Measurements from ENCODE around the gene ACSL1.
"Not testable (repeated sequence)": the region's sequence is repeated elsewhere in the genome, so short reads cannot be mapped to it uniquely, and the experiment has no call there.

Gene ACSL1

DNA sequence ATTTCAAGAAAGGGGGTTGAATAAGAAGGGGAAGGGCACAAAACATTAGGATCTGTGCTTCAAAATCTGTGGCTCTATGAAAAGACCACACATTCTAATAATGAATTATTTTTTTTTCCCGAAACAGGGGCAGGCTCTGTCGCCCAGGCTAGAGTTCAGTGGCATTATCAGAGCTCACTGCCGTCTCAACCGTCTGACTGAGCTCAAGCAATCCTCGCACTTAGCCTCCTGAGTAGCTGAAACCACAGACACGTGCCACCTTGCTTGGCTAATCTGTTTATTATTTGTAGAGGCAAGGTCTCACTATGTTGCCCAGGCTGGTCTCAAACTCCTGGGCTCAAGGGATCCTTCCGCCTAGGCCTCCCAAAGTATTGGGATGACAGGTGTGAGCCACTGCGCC lies 33.4 kb downstream of the ACSL1 start:
- in situ Hi-C loops (cut with HindIII; ENCODE audit: low pct_unique_long_range_greater_than_20kb, low sequenced_read_pairs) = no loop called here
- DNase-seq (ENCODE audit: low read depth in 1 of 2, low spot score in 1 of 2) = no peak
- no peak for TF ChIP-seq JUND (IDR thresholded peaks at IDR 0.05; ENCODE audit: low read depth)

DNA sequence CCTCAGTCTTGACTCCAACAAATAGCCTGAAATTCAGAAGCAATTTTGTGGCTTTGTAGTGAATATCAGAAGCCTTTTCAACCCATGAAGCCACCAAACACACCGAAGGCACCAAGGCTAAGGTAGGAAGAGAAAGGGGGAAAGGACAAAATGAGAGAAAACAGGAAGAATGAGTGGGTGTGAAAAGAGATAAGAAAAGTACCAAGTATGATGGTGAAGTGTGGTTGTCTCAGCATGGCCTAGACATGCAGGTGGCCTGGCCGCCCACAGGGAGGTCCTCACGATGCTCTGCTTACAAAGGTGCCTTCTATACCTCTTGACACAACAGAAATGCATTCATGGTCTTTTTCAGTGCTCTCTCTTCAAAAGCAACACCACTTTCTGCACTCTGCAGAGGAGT lies 34.9 kb downstream of the ACSL1 start:
- in situ Hi-C loops (cut with HindIII; ENCODE audit: low pct_unique_long_range_greater_than_20kb, low sequenced_read_pairs) = no loop called here
- no peak for DNase-seq (ENCODE audit: low read depth in 1 of 2, low spot score in 1 of 2)

DNA sequence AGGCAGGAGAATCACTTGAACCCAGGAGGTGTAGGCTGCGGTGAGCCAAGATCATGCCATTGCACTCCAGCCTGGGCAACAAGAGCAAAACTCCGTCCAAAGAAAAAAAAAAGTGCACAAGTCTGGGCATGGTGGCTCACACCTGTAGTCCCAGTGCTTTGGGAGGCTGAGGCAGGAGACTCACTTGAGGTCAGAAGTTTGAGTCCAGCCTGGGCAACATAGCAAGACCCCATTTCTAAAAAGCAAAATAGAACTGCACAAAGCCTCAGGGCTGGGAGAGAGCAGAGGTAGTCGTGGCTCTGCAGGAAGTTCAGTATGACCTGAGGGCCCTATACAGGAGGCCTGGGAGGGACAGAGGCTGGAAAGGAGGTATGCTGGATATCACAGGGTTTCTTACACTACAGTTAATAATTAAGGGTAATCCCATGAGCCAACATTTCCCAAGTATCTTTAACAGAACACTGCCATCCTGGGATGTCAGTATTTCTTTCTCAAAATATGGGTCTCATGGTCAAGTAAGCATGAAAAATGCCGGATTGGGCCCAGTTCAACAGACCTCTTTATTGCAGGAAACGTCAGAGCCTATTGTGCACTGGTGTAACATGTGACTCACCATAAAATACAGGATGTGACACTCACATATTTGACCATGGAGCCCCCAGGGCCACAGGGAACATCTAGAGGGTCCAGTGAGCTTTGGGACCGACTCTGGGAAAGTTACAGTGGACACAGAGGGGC lies 37.8 kb downstream of the ACSL1 start:
- TF ChIP-seq JUND (IDR thresholded peaks at IDR 0.05; ENCODE audit: low read depth) = no peak
- no peak for DNase-seq (ENCODE audit: low read depth in 1 of 2, low spot score in 1 of 2)
- in situ Hi-C loops (cut with HindIII; ENCODE audit: low pct_unique_long_range_greater_than_20kb, low sequenced_read_pairs) = no loop called here

More for the DNA sequence above, 34.9 kb downstream of the ACSL1 start:
- TF ChIP-seq JUND (IDR thresholded peaks at IDR 0.05; ENCODE audit: low read depth) = no peak

DNA sequence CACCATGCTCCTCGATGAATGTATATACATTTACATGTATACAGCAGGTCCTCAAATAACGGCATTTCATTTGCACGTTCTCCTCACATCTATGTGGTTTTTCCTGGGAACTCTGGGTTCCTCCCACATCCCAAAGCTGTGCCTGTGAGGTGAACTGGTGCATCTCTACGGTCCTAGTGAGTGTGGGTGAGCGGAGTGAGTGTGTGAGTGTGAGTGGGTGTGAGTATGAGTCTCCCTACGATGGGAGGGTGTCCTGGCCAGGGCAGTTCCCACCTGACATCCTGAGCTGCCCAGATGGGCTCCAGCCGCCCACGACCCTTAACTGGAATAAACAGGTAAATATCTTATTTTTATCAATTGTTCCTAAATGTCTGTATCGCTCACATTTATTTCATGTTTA lies 40.0 kb downstream of the ACSL1 start:
- in situ Hi-C loops (cut with HindIII; ENCODE audit: low pct_unique_long_range_greater_than_20kb, low sequenced_read_pairs) = no loop called here
- DNase-seq (ENCODE audit: low read depth in 1 of 2, low spot score in 1 of 2) = no peak
- no peak for TF ChIP-seq JUND (IDR thresholded peaks at IDR 0.05; ENCODE audit: low read depth)

DNA sequence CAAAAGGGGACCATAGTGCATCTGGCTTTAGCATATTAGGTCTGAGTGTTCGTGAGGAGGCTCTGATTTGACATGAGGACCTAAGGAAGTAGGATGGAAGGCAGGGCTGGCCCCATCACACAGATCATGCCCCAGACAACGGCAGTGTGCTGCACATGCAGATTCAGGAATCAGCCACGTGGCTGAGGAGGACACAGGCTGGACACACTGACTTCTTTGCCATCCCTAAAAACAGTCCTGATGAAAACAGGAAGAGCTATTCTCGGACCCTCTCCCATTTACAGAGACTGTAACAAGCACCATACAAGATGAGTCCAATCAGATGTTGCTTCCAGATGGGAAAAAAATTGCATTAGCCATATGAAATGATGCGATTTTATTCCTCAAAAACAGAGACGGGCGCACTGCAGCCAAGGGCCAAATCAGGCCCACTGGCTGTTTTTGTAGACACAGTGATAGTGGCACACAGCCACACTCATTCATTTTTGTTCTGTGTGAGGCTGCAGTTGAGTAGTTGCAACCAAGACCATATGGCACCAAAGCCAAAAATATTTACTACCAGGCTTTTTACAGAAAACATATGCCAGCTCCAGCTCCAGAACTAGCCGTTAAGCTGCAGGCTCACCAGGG lies 41.0 kb downstream of the ACSL1 start:
- no peak for DNase-seq (ENCODE audit: low read depth in 1 of 2, low spot score in 1 of 2)
- in situ Hi-C loops (cut with HindIII; ENCODE audit: low pct_unique_long_range_greater_than_20kb, low sequenced_read_pairs) = no loop called here
- no peak for TF ChIP-seq JUND (IDR thresholded peaks at IDR 0.05; ENCODE audit: low read depth)

DNA sequence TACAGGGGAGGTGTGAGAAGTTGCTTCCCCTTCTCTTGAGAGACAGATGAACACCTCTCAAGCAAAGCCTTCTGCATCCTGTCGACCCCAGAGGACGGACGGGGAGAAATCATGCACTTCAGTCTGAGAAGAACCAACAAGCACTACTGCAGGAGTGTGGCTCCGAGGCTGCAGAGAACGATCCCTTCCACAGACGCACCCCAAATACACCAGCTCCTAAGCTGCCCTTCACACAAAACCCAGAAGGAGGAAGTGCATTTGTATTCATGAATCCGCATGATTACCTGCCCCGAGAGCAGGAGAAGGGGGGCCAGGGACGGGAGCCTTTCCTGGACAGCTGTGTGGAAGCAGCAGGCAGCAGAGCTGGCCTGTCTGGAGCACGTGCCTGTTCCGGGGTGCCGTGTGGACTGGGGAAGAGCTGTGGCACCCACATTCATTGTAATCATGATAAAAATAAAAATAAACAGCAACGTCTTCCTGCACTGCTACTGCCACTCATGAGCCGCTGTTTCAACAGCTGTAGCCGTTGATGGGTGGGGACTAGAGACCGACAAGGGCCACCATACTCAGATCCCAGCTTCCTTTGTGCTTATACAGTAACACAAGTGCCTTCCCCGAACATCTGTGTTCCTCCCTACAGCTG lies 42.9 kb downstream of the ACSL1 start:
- in situ Hi-C loops (cut with HindIII; ENCODE audit: low pct_unique_long_range_greater_than_20kb, low sequenced_read_pairs) = no loop called here
- DNase-seq (ENCODE audit: low read depth in 1 of 2, low spot score in 1 of 2) = no peak
- TF ChIP-seq JUND (IDR thresholded peaks at IDR 0.05; ENCODE audit: low read depth) = no peak

DNA sequence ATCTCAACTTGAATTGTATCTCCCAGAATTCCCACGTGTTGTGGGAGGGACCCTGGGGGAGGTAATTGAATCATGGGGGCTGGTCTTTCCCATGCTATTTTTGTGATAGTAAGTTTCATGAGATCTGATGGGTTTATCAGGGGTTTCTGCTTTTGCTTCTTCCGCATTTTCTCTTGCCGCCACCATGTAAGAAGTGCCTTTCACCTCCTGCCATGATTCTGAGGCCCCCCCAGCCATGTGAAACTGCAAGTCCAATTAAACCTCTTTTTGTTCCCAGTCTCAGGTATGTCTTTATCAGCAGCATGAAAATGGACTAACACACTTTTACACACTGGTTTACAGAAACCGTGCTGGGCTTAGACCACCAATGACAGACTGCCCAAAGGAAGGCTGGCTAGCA lies 46.6 kb downstream of the ACSL1 start:
- DNase-seq (ENCODE audit: low read depth in 1 of 2, low spot score in 1 of 2); in situ Hi-C loops (cut with HindIII; ENCODE audit: low pct_unique_long_range_greater_than_20kb, low sequenced_read_pairs): not testable (repeated sequence)

DNA sequence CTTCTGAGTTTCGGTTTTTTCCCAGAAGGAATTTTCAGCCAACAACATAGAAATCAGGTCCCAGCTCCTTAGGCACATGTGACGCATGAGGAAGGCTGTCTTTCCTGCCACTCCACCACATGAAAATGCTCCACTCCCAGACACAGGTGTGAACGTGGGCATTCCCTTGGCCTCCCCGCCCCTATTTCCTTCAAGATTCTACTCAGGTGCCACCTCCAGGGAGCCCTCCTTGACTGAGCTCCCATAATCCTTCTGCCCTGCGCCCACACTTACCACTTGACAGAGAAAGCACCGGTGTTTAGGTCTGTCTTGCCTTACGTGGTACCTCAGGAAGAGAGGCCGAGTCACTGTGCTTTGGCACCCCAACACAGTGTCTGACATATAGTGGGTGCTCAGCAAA lies 47.4 kb downstream of the ACSL1 start:
- TF ChIP-seq JUND (IDR thresholded peaks at IDR 0.05; ENCODE audit: low read depth) = no peak
- no peak for DNase-seq (ENCODE audit: low read depth in 1 of 2, low spot score in 1 of 2)
- in situ Hi-C loops (cut with HindIII; ENCODE audit: low pct_unique_long_range_greater_than_20kb, low sequenced_read_pairs) = no loop called here

DNA sequence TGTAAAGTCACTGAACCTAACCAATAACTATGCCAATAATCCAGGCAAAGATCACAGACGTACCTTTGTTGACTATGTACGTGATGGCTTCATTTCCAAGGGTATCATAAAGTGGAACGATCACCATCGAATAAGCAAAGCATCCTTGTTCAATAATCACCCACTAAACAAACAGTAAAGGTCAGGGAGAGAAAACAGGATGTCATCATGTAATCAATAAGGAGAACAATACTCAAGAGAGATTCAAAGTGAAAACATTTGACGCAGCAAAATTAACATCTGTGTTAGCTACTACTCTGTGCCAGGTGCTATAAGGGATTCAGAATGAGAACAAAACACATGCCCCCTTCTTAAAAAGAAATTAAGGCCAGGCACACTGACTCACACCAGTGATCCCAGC lies 48.9 kb downstream of the ACSL1 start:
- TF ChIP-seq JUND (IDR thresholded peaks at IDR 0.05; ENCODE audit: low read depth) = no peak
- DNase-seq (ENCODE audit: low read depth in 1 of 2, low spot score in 1 of 2) = no peak
- in situ Hi-C loops (cut with HindIII; ENCODE audit: low pct_unique_long_range_greater_than_20kb, low sequenced_read_pairs) = no loop called here

DNA sequence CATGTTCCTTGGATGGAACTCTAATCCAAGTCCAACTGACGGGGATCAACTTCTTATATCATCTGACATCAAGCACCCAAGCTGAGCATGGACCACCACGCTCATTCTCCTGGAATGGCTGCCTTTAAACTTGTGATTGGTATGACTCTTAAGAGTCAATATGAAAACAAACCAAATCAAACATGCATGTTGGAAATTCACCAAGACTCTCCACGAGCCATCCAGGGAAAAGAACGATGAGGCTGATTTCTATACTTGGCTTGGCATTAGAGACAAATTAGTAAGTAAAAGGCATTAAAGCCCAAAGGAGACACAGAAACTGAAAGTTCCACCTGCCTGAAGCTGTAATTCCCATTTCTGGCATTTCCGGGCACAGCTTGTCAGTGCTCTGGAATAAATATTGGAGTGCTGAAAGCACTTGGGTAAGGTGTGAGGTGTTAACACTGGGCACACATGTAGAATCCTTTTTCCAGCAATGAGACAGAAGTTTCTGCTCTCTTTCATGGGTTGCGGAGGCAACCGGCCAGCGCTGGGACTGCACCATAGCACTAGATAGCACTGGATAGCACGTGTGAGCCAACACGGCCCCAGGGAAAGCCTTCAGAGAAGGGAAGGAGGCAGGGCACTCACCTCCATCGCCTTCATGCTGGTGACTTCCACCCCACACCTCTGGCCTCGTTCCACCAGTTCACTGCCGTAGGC lies 49.8 kb downstream of the ACSL1 start:
- in situ Hi-C loops (cut with HindIII; ENCODE audit: low pct_unique_long_range_greater_than_20kb, low sequenced_read_pairs) = no loop called here
- TF ChIP-seq JUND (IDR thresholded peaks at IDR 0.05; ENCODE audit: low read depth) = no peak
- DNase-seq (ENCODE audit: low read depth in 1 of 2, low spot score in 1 of 2) = no peak

DNA sequence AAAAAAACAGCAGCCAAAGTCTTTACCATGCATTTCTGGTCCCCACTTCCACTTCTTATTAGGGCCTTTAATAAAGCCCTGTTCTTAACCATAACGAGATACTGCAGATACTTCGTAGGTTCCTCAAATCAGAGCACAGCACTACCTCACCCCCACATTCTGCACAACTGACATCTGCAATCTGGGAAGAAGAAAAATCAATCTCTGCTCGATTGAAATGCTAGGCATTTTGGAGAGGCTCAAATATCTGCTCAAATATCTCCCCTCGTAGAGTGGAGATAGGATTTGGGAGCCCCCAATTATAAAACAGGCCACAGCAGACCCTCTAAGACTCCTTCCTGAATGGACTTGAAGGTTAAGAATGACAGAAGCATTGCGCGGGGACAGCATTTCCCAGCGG lies 51.6 kb downstream of the ACSL1 start:
- TF ChIP-seq JUND (IDR thresholded peaks at IDR 0.05; ENCODE audit: low read depth) = no peak
- no peak for DNase-seq (ENCODE audit: low read depth in 1 of 2, low spot score in 1 of 2)
- in situ Hi-C loops (cut with HindIII; ENCODE audit: low pct_unique_long_range_greater_than_20kb, low sequenced_read_pairs) = no loop called here

DNA sequence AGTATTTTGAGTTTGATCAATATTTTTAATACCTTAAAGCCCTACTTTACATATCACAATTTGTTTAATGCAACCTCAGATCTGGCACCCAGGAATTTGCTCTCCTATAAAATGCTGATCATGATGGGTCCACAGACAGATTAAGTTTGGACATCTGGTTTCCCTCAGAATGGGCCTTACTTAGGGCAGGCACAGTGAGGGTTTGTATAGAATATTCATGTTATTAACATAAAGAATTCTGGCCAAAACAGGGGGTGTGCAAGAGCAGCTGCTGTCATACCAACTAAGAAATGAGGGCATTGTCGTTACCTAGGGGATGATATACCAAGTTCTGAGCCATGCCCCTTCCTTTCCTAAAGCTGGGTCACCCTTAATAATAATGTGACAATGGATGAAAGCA lies 54.4 kb downstream of the ACSL1 start:
- in situ Hi-C loops (cut with HindIII; ENCODE audit: low pct_unique_long_range_greater_than_20kb, low sequenced_read_pairs) = no loop called here
- DNase-seq (ENCODE audit: low read depth in 1 of 2, low spot score in 1 of 2) = no peak
- TF ChIP-seq JUND (IDR thresholded peaks at IDR 0.05; ENCODE audit: low read depth) = no peak

Data from T47D (cell line).